Measurements from ENCODE around the gene CDRT15L2.
"Not testable (repeated sequence)": the region's sequence is repeated elsewhere in the genome, so short reads cannot be mapped to it uniquely, and the experiment has no call there.

Gene CDRT15L2

GRCh38 chr17:20579424-20579823 is at the start of gene CDRT15L2:
Gene CDRT15L2, plus strand, starts transcription at chr17:20579724. Its CDS starts 20 bp downstream, at chr17:20579744.
- H3K4me3 ChIP-seq (ENCODE audit: low read depth, low read length) = not testable (repeated sequence)

GRCh38 chr17:20530104-20530503 is 49.4 kb upstream of the CDRT15L2 start:
- DNase-seq (ENCODE audit: low read depth); H3K4me3 ChIP-seq (ENCODE audit: low read depth, low read length): not testable (repeated sequence)

More at GRCh38 chr17:20579424-20579823, at the start of gene CDRT15L2:
- not testable (repeated sequence) for DNase-seq (ENCODE audit: low read depth)

- peak; percentile 23 for DNase-seq (ENCODE audit: low read depth)
These were observed 46.9 kb upstream of the CDRT15L2 start for GRCh38 chr17:20532544-20533090.

GRCh38 chr17:20533206-20533605 is 46.3 kb upstream of the CDRT15L2 start:
- not testable (repeated sequence) for DNase-seq (ENCODE audit: low read depth)
- peak overlapping the region; percentile 47 for H3K4me3 ChIP-seq (ENCODE audit: low read depth, low read length)

More at GRCh38 chr17:20532544-20533090, 46.9 kb upstream of the CDRT15L2 start:
- H3K4me3 ChIP-seq (ENCODE audit: low read depth, low read length) = peak overlapping the region; percentile 47

- H3K4me3 ChIP-seq (ENCODE audit: low read depth, low read length) = not testable (repeated sequence)
These were observed 44.6 kb upstream of the CDRT15L2 start for GRCh38 chr17:20534711-20535550.

GRCh38 chr17:20540414-20540813 is 39.1 kb upstream of the CDRT15L2 start:
- H3K4me3 ChIP-seq (ENCODE audit: low read depth, low read length); DNase-seq (ENCODE audit: low read depth): not testable (repeated sequence)

More at GRCh38 chr17:20534711-20535550, 44.6 kb upstream of the CDRT15L2 start:
- DNase-seq (ENCODE audit: low read depth) = not testable (repeated sequence)

GRCh38 chr17:20540865-20541264 is 38.7 kb upstream of the CDRT15L2 start:
- DNase-seq (ENCODE audit: low read depth); H3K4me3 ChIP-seq (ENCODE audit: low read depth, low read length): not testable (repeated sequence)

GRCh38 chr17:20541853-20542546 is 37.5 kb upstream of the CDRT15L2 start:
- not testable (repeated sequence) for DNase-seq (ENCODE audit: low read depth); H3K4me3 ChIP-seq (ENCODE audit: low read depth, low read length)

GRCh38 chr17:20547923-20548322 is 31.6 kb upstream of the CDRT15L2 start:
- not testable (repeated sequence) for H3K4me3 ChIP-seq (ENCODE audit: low read depth, low read length); DNase-seq (ENCODE audit: low read depth)

- DNase-seq (ENCODE audit: low read depth); H3K4me3 ChIP-seq (ENCODE audit: low read depth, low read length): not testable (repeated sequence)
These were observed 26.6 kb upstream of the CDRT15L2 start for GRCh38 chr17:20552920-20553319.

GRCh38 chr17:20554728-20555127 is 24.8 kb upstream of the CDRT15L2 start:
- not testable (repeated sequence) for DNase-seq (ENCODE audit: low read depth); H3K4me3 ChIP-seq (ENCODE audit: low read depth, low read length)

- not testable (repeated sequence) for DNase-seq (ENCODE audit: low read depth); H3K4me3 ChIP-seq (ENCODE audit: low read depth, low read length)
These were observed 24.2 kb upstream of the CDRT15L2 start for GRCh38 chr17:20555135-20556010.

GRCh38 chr17:20558096-20558495 is 21.4 kb upstream of the CDRT15L2 start:
- not testable (repeated sequence) for DNase-seq (ENCODE audit: low read depth); H3K4me3 ChIP-seq (ENCODE audit: low read depth, low read length)

- not testable (repeated sequence) for DNase-seq (ENCODE audit: low read depth); H3K4me3 ChIP-seq (ENCODE audit: low read depth, low read length)
These were observed 20.5 kb upstream of the CDRT15L2 start for GRCh38 chr17:20559018-20559417.

- H3K4me3 ChIP-seq (ENCODE audit: low read depth, low read length) = no peak overlapping the region
- no peak for DNase-seq (ENCODE audit: low read depth)
These were observed 16.9 kb upstream of the CDRT15L2 start for GRCh38 chr17:20562587-20562986.

- not testable (repeated sequence) for H3K4me3 ChIP-seq (ENCODE audit: low read depth, low read length); DNase-seq (ENCODE audit: low read depth)
These were observed 14.3 kb upstream of the CDRT15L2 start for GRCh38 chr17:20565245-20565644.

GRCh38 chr17:20565711-20566110 is 13.8 kb upstream of the CDRT15L2 start:
- no peak for DNase-seq (ENCODE audit: low read depth)
- no peak overlapping the region for H3K4me3 ChIP-seq (ENCODE audit: low read depth, low read length)

GRCh38 chr17:20566736-20567135 is 12.8 kb upstream of the CDRT15L2 start:
- not testable (repeated sequence) for H3K4me3 ChIP-seq (ENCODE audit: low read depth, low read length)

GRCh38 chr17:20567421-20567820 is 12.1 kb upstream of the CDRT15L2 start:
- DNase-seq (ENCODE audit: low read depth); H3K4me3 ChIP-seq (ENCODE audit: low read depth, low read length): not testable (repeated sequence)

More at GRCh38 chr17:20566736-20567135, 12.8 kb upstream of the CDRT15L2 start:
- DNase-seq (ENCODE audit: low read depth) = not testable (repeated sequence)

All from skeletal muscle cell (primary cell).